GDM1 (cell line): ENCODE data around the gene HDAC7.

Experiments used
- DNase-seq: peaks from one replicate; lab custom pipeline; 2025; lab: John Stamatoyannopoulos, UW

The HDAC7 gene

GRCh38 chr12:47819896-47820630 lies at the start of gene HDAC7:
Gene HDAC7, minus strand, starts transcription at chr12:47819903. Its CDS starts 118 bp downstream, at chr12:47819785.
- peak; percentile 69 for DNase-seq

GRCh38 chr12:47868552-47869031 lies 48.9 kb upstream of the HDAC7 start:
- DNase-seq, result peak; percentile 38

GRCh38 chr12:47868041-47868440 lies 48.3 kb upstream of the HDAC7 start:
- no peak for DNase-seq

- DNase-seq, result no peak
Measured at GRCh38 chr12:47867495-47867941, 47.8 kb upstream of the HDAC7 start.

- DNase-seq, result no peak
Measured at GRCh38 chr12:47864646-47865235, 45.0 kb upstream of the HDAC7 start.

GRCh38 chr12:47863985-47864384 lies 44.3 kb upstream of the HDAC7 start:
- DNase-seq, result no peak

- DNase-seq, result no peak
Measured at GRCh38 chr12:47863467-47863866, 43.8 kb upstream of the HDAC7 start.

- DNase-seq, result no peak
Measured at GRCh38 chr12:47862881-47863280, 43.2 kb upstream of the HDAC7 start.

GRCh38 chr12:47862167-47862750 lies 42.6 kb upstream of the HDAC7 start:
- DNase-seq, result no peak

GRCh38 chr12:47860873-47861272 lies 41.2 kb upstream of the HDAC7 start:
- DNase-seq, result no peak

- DNase-seq, result no peak
Measured at GRCh38 chr12:47860279-47860841, 40.7 kb upstream of the HDAC7 start.

GRCh38 chr12:47858511-47859266 lies 39.0 kb upstream of the HDAC7 start:
- no peak for DNase-seq

- DNase-seq, result no peak
Measured at GRCh38 chr12:47856721-47857575, 37.2 kb upstream of the HDAC7 start.

GRCh38 chr12:47856094-47856493 lies 36.4 kb upstream of the HDAC7 start:
- DNase-seq, result no peak

- DNase-seq, result no peak
Measured at GRCh38 chr12:47855502-47855901, 35.8 kb upstream of the HDAC7 start.

GRCh38 chr12:47854531-47854930 lies 34.8 kb upstream of the HDAC7 start:
- no peak for DNase-seq

GRCh38 chr12:47852096-47852571 lies 32.4 kb upstream of the HDAC7 start:
- DNase-seq, result no peak

GRCh38 chr12:47851303-47851952 lies 31.7 kb upstream of the HDAC7 start:
- DNase-seq, result no peak

GRCh38 chr12:47850153-47851084 lies 30.7 kb upstream of the HDAC7 start:
- DNase-seq, result no peak
